ENCODE measurements around the gene PLCG2. TPM values are rescaled to one million over a fixed set of nuclear protein-coding genes. Genes with fewer than 3 reads are reported as not detected.

The PLCG2 gene
- total RNA-seq, 1 donor from 2014 or later: 12.4 TPM

DNA sequence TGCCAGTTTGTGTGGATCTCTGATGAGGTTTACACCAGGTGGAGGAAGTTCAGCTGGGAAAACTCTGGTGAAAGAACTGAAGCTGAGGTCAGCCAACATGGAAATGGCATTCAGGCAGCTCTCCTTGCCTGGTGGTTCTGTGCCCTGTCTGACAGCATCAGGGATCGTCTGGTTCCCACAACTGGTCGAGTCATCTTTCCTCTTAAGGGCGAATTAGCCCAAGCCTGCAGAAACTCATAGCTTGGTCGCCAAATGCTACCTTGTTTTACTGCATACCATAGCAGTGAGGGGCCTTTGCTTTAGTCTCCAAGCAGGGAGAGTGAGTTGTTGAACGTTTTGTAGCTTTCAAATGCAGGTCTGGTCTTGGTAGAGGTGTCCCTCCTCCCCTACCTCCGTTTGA lies 7.2 kb downstream of the PLCG2 start:
- peaks cover 32% of the 10 kb centered on the region for H3K27me3 Mint-ChIP-seq
- H3K4me3 Mint-ChIP-seq: peak overlapping the region; percentile 28
- peak overlapping the region; percentile 86 for H3K27ac Mint-ChIP-seq
- peaks cover 21% of the 10 kb centered on the region for H3K4me1 Mint-ChIP-seq (ENCODE audit: unreplicated experiment)
- peaks cover 3% of the 10 kb centered on the region for H3K36me3 Mint-ChIP-seq
- no peak for DNase-seq (ENCODE audit: extremely low spot score, unreplicated experiment)
- no peaks in the 10 kb centered on the region for H3K9me3 Mint-ChIP-seq
- TF ChIP-seq, protein P1, sequence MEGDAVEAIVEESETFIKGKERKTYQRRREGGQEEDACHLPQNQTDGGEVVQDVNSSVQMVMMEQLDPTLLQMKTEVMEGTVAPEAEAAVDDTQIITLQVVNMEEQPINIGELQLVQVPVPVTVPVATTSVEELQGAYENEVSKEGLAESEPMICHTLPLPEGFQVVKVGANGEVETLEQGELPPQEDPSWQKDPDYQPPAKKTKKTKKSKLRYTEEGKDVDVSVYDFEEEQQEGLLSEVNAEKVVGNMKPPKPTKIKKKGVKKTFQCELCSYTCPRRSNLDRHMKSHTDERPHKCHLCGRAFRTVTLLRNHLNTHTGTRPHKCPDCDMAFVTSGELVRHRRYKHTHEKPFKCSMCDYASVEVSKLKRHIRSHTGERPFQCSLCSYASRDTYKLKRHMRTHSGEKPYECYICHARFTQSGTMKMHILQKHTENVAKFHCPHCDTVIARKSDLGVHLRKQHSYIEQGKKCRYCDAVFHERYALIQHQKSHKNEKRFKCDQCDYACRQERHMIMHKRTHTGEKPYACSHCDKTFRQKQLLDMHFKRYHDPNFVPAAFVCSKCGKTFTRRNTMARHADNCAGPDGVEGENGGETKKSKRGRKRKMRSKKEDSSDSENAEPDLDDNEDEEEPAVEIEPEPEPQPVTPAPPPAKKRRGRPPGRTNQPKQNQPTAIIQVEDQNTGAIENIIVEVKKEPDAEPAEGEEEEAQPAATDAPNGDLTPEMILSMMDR (conservative IDR thresholded peaks at IDR 0.05): no peak

DNA sequence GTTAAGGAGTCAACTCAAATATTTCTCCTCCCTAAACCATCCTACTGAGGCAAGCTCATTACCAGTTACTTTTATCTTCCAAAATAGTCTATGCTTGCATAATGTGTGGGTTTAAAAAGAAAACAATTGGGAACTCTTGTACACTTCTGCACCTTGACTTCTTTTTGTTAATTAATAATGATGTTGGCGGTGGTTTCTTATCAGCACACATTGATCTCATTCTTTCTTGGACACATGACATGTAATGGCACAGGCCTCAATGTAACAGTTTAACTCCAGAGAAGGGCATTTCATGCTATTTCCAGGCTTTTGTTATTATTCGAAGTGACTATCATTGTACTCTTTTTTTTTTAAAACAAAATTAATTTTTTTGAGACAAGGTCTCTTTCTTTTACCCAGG lies 7.8 kb downstream of the PLCG2 start:
- DNase-seq (ENCODE audit: extremely low spot score, unreplicated experiment): no peak
- Mint-ChIP-seq H3K9me3 (no peaks in the 10 kb centered on the region), H3K36me3 (peaks cover 3% of the 10 kb centered on the region), H3K4me3 (no peak overlapping the region), H3K27me3 (peaks cover 29% of the 10 kb centered on the region), H3K4me1 (ENCODE audit: unreplicated experiment) (peaks cover 21% of the 10 kb centered on the region), H3K27ac (no peak overlapping the region)
- TF ChIP-seq, protein P1 (conservative IDR thresholded peaks at IDR 0.05): no peak

DNA sequence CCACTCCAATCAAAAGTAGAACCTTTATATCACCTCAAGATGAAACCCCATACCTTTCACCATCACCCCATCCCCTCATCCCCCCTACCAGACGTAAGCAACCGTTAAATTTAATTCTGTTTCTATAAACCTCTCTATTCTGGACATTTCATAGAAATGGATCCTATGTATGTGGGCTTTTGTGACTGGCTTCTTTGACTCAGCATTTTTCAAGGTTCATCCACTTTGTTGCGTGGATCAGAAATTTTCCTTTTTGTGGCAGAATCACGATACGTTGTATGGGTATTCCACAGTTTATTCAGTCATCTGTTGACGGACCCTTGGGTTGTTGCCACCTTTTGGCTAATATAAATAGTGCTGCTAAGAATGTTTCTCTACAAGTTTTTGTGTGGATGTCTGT lies 8.6 kb downstream of the PLCG2 start:
- H3K4me1 Mint-ChIP-seq (ENCODE audit: unreplicated experiment): peaks cover 21% of the 10 kb centered on the region
- TF ChIP-seq, protein P1 (conservative IDR thresholded peaks at IDR 0.05): no peak
- H3K4me3 Mint-ChIP-seq: no peak overlapping the region
- peaks cover 3% of the 10 kb centered on the region for H3K36me3 Mint-ChIP-seq
- no peaks in the 10 kb centered on the region for H3K9me3 Mint-ChIP-seq
- DNase-seq (ENCODE audit: extremely low spot score, unreplicated experiment): no peak
- H3K27me3 Mint-ChIP-seq: peaks cover 21% of the 10 kb centered on the region
- H3K27ac Mint-ChIP-seq: no peak overlapping the region

DNA sequence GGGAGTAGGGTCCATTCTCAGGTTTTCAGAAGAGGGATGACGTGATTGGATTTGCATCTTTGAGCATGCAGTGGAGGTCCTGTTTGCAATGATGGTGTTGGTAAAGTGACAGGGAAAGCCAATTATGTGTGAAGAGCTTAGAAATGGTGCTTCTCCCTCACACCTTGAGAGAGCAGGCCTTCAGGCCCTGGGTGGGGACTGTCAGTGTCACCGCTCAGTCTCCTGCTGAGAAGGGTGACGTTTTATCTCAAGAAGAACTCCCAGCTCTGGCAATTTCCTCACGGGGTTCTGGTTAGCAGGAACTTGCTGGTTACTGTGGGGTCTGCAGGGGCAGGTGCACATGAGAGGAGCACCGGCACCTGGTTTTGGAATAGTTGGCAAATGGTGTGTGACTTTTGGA lies 11.2 kb downstream of the PLCG2 start:
- Mint-ChIP-seq H3K4me1 (ENCODE audit: unreplicated experiment) (peaks cover 13% of the 10 kb centered on the region), H3K4me3 (no peak overlapping the region), H3K9me3 (no peaks in the 10 kb centered on the region), H3K27me3 (peaks cover 7% of the 10 kb centered on the region), H3K36me3 (peaks cover 3% of the 10 kb centered on the region), H3K27ac (no peak overlapping the region)
- DNase-seq (ENCODE audit: extremely low spot score, unreplicated experiment): no peak
- TF ChIP-seq, protein P1 (conservative IDR thresholded peaks at IDR 0.05): no peak

DNA sequence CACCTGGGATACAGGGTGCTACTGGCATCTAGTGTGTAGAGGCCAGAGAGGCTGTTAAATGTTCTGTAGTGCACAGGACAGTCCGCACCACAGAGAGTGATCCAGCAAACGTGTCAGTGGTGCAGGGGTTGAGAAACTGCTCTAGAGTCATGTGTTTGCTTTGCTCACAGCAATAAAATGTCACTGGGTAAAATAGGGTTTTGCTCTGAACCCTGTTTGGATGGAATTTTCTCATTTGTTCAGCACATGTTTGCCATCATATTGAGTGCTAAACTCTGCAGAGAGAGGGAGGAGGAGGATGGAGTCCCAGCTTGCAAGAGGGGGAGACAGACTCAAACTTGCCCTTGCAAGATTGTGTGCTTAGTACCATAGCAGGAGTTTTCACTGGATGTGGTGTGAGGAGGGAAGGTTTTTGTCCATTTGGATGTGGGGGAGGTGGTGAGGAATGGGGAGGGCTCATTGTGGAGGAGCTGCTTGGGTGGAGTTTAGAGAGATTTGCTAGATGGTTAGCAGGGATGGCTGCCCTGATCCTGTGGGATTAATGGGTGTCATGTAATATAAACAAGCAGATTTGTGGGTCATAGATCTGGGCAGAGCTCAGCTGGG lies 11.8 kb downstream of the PLCG2 start:
- TF ChIP-seq, protein P1 (conservative IDR thresholded peaks at IDR 0.05): no peak
- H3K9me3 Mint-ChIP-seq: no peaks in the 10 kb centered on the region
- H3K36me3 Mint-ChIP-seq: peaks cover 3% of the 10 kb centered on the region
- DNase-seq (ENCODE audit: extremely low spot score, unreplicated experiment): no peak
- H3K4me3 Mint-ChIP-seq: no peak overlapping the region
- H3K27ac Mint-ChIP-seq: peak overlapping the region; percentile 44
- peaks cover 13% of the 10 kb centered on the region for H3K4me1 Mint-ChIP-seq (ENCODE audit: unreplicated experiment)
- peaks cover 4% of the 10 kb centered on the region for H3K27me3 Mint-ChIP-seq
